Activated T-cell treated with anti-CD3 and anti-CD28 coated beads, Interleukin-2, amount 50 U/mL, for 24 hours (primary cell): Measurements from ENCODE around the gene SH2D3A.
"Not testable (repeated sequence)": the region's sequence is repeated elsewhere in the genome, so short reads cannot be mapped to it uniquely, and the experiment has no call there.

Experiments
- DNase-seq: peaks from one replicate; pipeline ENCODE4 v3.0.0-alpha.2; 2020
- H3K27ac Mint-ChIP-seq: 2 replicates; pipeline ENCODE4 v1.8.0; 2020; ENCODE audit warnings: mild to moderate bottlenecking, mixed read lengths
- H3K27me3 Mint-ChIP-seq: 2 replicates; pipeline ENCODE4 v1.8.0; 2020; ENCODE audit warnings: mixed read lengths
- H3K36me3 Mint-ChIP-seq: 2 replicates; pipeline ENCODE4 v1.8.0; 2020; ENCODE audit warnings: low read depth, mixed read lengths
- H3K4me1 Mint-ChIP-seq: 2 replicates; pipeline ENCODE4 v1.8.0; 2020; ENCODE audit warnings: low read depth, mixed read lengths
- H3K4me3 Mint-ChIP-seq: 2 replicates; pipeline ENCODE4 v1.8.0; 2020; ENCODE audit warnings: mild to moderate bottlenecking, moderate library complexity, mixed read lengths
- H3K9me3 Mint-ChIP-seq: 2 replicates; pipeline ENCODE4 v1.8.0; 2020; ENCODE audit warnings: mixed read lengths

Gene SH2D3A

GRCh38 chr19:6797646-6798045 lies 30.4 kb upstream of the SH2D3A start:
- H3K4me3 Mint-ChIP-seq: no peak overlapping the region

GRCh38 chr19:6796278-6796677 lies 29.0 kb upstream of the SH2D3A start:
- H3K4me1 Mint-ChIP-seq: peaks cover 84% of the 10 kb centered on the region

More at GRCh38 chr19:6797646-6798045, 30.4 kb upstream of the SH2D3A start:
- H3K4me1 Mint-ChIP-seq: peaks cover 79% of the 10 kb centered on the region
- peaks cover 8% of the 10 kb centered on the region for H3K9me3 Mint-ChIP-seq
- DNase-seq: no peak
- peak overlapping the region; percentile 76 for H3K27ac Mint-ChIP-seq
- H3K36me3 Mint-ChIP-seq: peaks cover 68% of the 10 kb centered on the region
- no peaks in the 10 kb centered on the region for H3K27me3 Mint-ChIP-seq

GRCh38 chr19:6794686-6795431 lies 27.6 kb upstream of the SH2D3A start:
- DNase-seq: no peak
- Mint-ChIP-seq H3K4me1 (peaks cover 81% of the 10 kb centered on the region), H3K36me3 (peaks cover 80% of the 10 kb centered on the region), H3K27me3 (no peaks in the 10 kb centered on the region), H3K4me3 (no peak overlapping the region), H3K27ac (peak overlapping the region; percentile 58), H3K9me3 (peaks cover 8% of the 10 kb centered on the region)

More at GRCh38 chr19:6796278-6796677, 29.0 kb upstream of the SH2D3A start:
- DNase-seq: no peak
- Mint-ChIP-seq H3K4me3 (no peak overlapping the region), H3K9me3 (peaks cover 8% of the 10 kb centered on the region), H3K27ac (peak overlapping the region; percentile 58), H3K27me3 (no peaks in the 10 kb centered on the region), H3K36me3 (peaks cover 74% of the 10 kb centered on the region)

GRCh38 chr19:6793973-6794372 lies 26.7 kb upstream of the SH2D3A start:
- peaks cover 8% of the 10 kb centered on the region for H3K9me3 Mint-ChIP-seq
- peaks cover 77% of the 10 kb centered on the region for H3K4me1 Mint-ChIP-seq
- H3K27ac Mint-ChIP-seq: peak overlapping the region; percentile 56
- no peak for DNase-seq
- no peak overlapping the region for H3K4me3 Mint-ChIP-seq
- H3K27me3 Mint-ChIP-seq: no peaks in the 10 kb centered on the region
- peaks cover 77% of the 10 kb centered on the region for H3K36me3 Mint-ChIP-seq

- Mint-ChIP-seq H3K9me3 (peaks cover 8% of the 10 kb centered on the region), H3K4me1 (peaks cover 78% of the 10 kb centered on the region), H3K4me3 (no peak overlapping the region), H3K27ac (peak overlapping the region; percentile 71), H3K36me3 (peaks cover 80% of the 10 kb centered on the region), H3K27me3 (no peaks in the 10 kb centered on the region)
- no peak for DNase-seq
Measured at GRCh38 chr19:6793411-6793810, 26.2 kb upstream of the SH2D3A start.

- peaks cover 66% of the 10 kb centered on the region for H3K4me1 Mint-ChIP-seq
- H3K4me3 Mint-ChIP-seq: no peak overlapping the region
- peaks cover 8% of the 10 kb centered on the region for H3K9me3 Mint-ChIP-seq
- H3K27me3 Mint-ChIP-seq: no peaks in the 10 kb centered on the region
- peak overlapping the region; percentile 55 for H3K27ac Mint-ChIP-seq
- H3K36me3 Mint-ChIP-seq: peaks cover 69% of the 10 kb centered on the region
- DNase-seq: no peak
Measured at GRCh38 chr19:6791237-6791636, 24.0 kb upstream of the SH2D3A start.

- Mint-ChIP-seq H3K9me3 (peaks cover 8% of the 10 kb centered on the region), H3K36me3 (peaks cover 70% of the 10 kb centered on the region), H3K27ac (peak overlapping the region; percentile 57), H3K4me3 (no peak overlapping the region), H3K4me1 (peaks cover 64% of the 10 kb centered on the region), H3K27me3 (no peaks in the 10 kb centered on the region)
- DNase-seq: no peak
Measured at GRCh38 chr19:6790194-6791128, 23.2 kb upstream of the SH2D3A start.

GRCh38 chr19:6788896-6789295 lies 21.7 kb upstream of the SH2D3A start:
- Mint-ChIP-seq H3K9me3 (no peaks in the 10 kb centered on the region), H3K27ac (peak overlapping the region; percentile 72), H3K27me3 (no peaks in the 10 kb centered on the region), H3K4me1 (peaks cover 61% of the 10 kb centered on the region), H3K4me3 (no peak overlapping the region), H3K36me3 (peaks cover 70% of the 10 kb centered on the region)
- no peak for DNase-seq

- H3K27me3 Mint-ChIP-seq: no peaks in the 10 kb centered on the region
Measured at GRCh38 chr19:6787393-6787792, 20.2 kb upstream of the SH2D3A start.

GRCh38 chr19:6779206-6779605 lies 12.0 kb upstream of the SH2D3A start:
- Mint-ChIP-seq H3K4me3 (no peak overlapping the region), H3K27me3 (no peaks in the 10 kb centered on the region), H3K9me3 (no peaks in the 10 kb centered on the region), H3K27ac (peak overlapping the region; percentile 68), H3K4me1 (peaks cover 66% of the 10 kb centered on the region), H3K36me3 (peaks cover 65% of the 10 kb centered on the region)
- no peak for DNase-seq

More at GRCh38 chr19:6787393-6787792, 20.2 kb upstream of the SH2D3A start:
- peaks cover 62% of the 10 kb centered on the region for H3K36me3 Mint-ChIP-seq
- no peak overlapping the region for H3K27ac Mint-ChIP-seq
- DNase-seq: no peak
- no peaks in the 10 kb centered on the region for H3K9me3 Mint-ChIP-seq
- no peak overlapping the region for H3K4me3 Mint-ChIP-seq
- peaks cover 55% of the 10 kb centered on the region for H3K4me1 Mint-ChIP-seq

- H3K27ac Mint-ChIP-seq: peak overlapping the region; percentile 89
- peaks cover 64% of the 10 kb centered on the region for H3K4me1 Mint-ChIP-seq
- H3K4me3 Mint-ChIP-seq: no peak overlapping the region
- no peaks in the 10 kb centered on the region for H3K27me3 Mint-ChIP-seq
- peaks cover 2% of the 10 kb centered on the region for H3K9me3 Mint-ChIP-seq
- H3K36me3 Mint-ChIP-seq: peaks cover 64% of the 10 kb centered on the region
- no peak for DNase-seq
Measured at GRCh38 chr19:6778386-6778785, 11.2 kb upstream of the SH2D3A start.

- Mint-ChIP-seq H3K27me3 (no peaks in the 10 kb centered on the region), H3K4me1 (peaks cover 63% of the 10 kb centered on the region), H3K36me3 (peaks cover 70% of the 10 kb centered on the region), H3K9me3 (peaks cover 2% of the 10 kb centered on the region), H3K4me3 (no peak overlapping the region), H3K27ac (peak overlapping the region; percentile 89)
- DNase-seq: no peak
Measured at GRCh38 chr19:6777434-6777833, 10.2 kb upstream of the SH2D3A start.

- peak overlapping the region; percentile 89 for H3K27ac Mint-ChIP-seq
- DNase-seq: no peak
- peaks cover 2% of the 10 kb centered on the region for H3K9me3 Mint-ChIP-seq
- no peaks in the 10 kb centered on the region for H3K27me3 Mint-ChIP-seq
- H3K4me1 Mint-ChIP-seq: peaks cover 65% of the 10 kb centered on the region
- H3K4me3 Mint-ChIP-seq: no peak overlapping the region
- peaks cover 72% of the 10 kb centered on the region for H3K36me3 Mint-ChIP-seq
Measured at GRCh38 chr19:6776999-6777398, 9.8 kb upstream of the SH2D3A start.

GRCh38 chr19:6776045-6776444 lies 8.8 kb upstream of the SH2D3A start:
- H3K9me3 Mint-ChIP-seq, H3K27me3 Mint-ChIP-seq, DNase-seq, H3K27ac Mint-ChIP-seq, H3K4me3 Mint-ChIP-seq: not testable (repeated sequence)
- Mint-ChIP-seq H3K4me1 (peaks cover 59% of the 10 kb centered on the region), H3K36me3 (peaks cover 62% of the 10 kb centered on the region)
